H1 (cell line): ENCODE data around the gene TMEM89. TPM values are rescaled to one million over a fixed set of nuclear protein-coding genes. Genes with fewer than 3 reads are reported as not detected.

Experiments
- CTCF ChIA-PET: fragments of 300-600 bp; sonication (Branson Sonifier 250); formaldehyde crosslinking; loops from one replicate; lab custom pipeline; 2021; ENCODE audit not compliant: partially characterized antibody; lab: Charles Lee
- POLR2A ChIA-PET: fragments of 300-600 bp; sonication (Branson Sonifier 250); formaldehyde crosslinking; loops from one replicate; lab custom pipeline; 2021; ENCODE audit warnings: inconsistent platforms; ENCODE audit not compliant: partially characterized antibody; lab: Charles Lee
- DNase-seq, 2 experiments: peaks; one replicate each; pipeline versions ENCODE4 v3.0.0 to v3.0.0-alpha.2; 2010 to 2022; ENCODE audit warnings: low spot score in 2 of 2, low read depth in 1 of 2, mixed read lengths in 1 of 2
- FAIRE-seq: peaks from 2 replicates; lab custom pipeline; 2011; peaks lifted over from hg19 to GRCh38; lab: Jason Lieb, UNC
- H2AFZ ChIP-seq: 2 replicates; pipeline ENCODE4 v1.8.1; 2012; ENCODE audit warnings: low read length, inconsistent platforms
- H2AK5ac ChIP-seq: 2 replicates; pipeline ENCODE4 v1.6.1; 2013; ENCODE audit warnings: low read depth, low read length
- H2BK120ac ChIP-seq: replicated peaks from 2 replicates; pipeline ENCODE3; 2013; ENCODE audit warnings: low read depth, low read length, inconsistent platforms
- H2BK12ac ChIP-seq: 2 replicates; pipeline ENCODE4 v1.6.1; 2013; ENCODE audit warnings: low read depth, low read length
- H2BK15ac ChIP-seq: 2 replicates; pipeline ENCODE4 v1.6.1; 2013; ENCODE audit warnings: low read length
- H2BK20ac ChIP-seq: 2 replicates; pipeline ENCODE4 v1.6.1; 2013; ENCODE audit warnings: low read length
- H2BK5ac ChIP-seq: 2 replicates; pipeline ENCODE4 v1.6.1; 2013; ENCODE audit warnings: low read depth, low read length
- H3K14ac ChIP-seq: 2 replicates; pipeline ENCODE4 v1.6.1; 2013; ENCODE audit warnings: inconsistent platforms; ENCODE audit not compliant: insufficient read length
- H3K18ac ChIP-seq: 2 replicates; pipeline ENCODE4 v1.6.1; 2013; ENCODE audit warnings: low read length; ENCODE audit errors: extremely low read depth
- H3K23ac ChIP-seq: 2 replicates; pipeline ENCODE4 v1.6.1; 2013; ENCODE audit warnings: inconsistent platforms; ENCODE audit not compliant: insufficient read length
- H3K23me2 ChIP-seq: 2 replicates; pipeline ENCODE4 v1.6.1; 2013; ENCODE audit warnings: low read depth, low read length
- H3K27ac ChIP-seq: 2 replicates; pipeline ENCODE4 v1.6.1; 2011; ENCODE audit warnings: low read depth, low read length, inconsistent platforms
- H3K27me3 ChIP-seq, 4 experiments: replicated peaks in 1 of 4; 1 replicate in 1 of 4; 2 replicates in 3 of 4; pipeline versions ENCODE4 v1.6.1 to v1.8.1; 2011 to 2013; ENCODE audit warnings: low read length in 3 of 4, mild to moderate bottlenecking in 3 of 4, inconsistent platforms in 2 of 4, mixed read lengths in 2 of 4, moderate library complexity in 1 of 4; ENCODE audit not compliant: control insufficient read depth in 3 of 4, insufficient read depth in 3 of 4; ENCODE audit errors: extremely low read depth in 1 of 4
- H3K36me3 ChIP-seq, 4 experiments: 2 replicates each; pipeline versions ENCODE4 v1.6.1 to v1.8.1; 2011 to 2013; ENCODE audit warnings: mild to moderate bottlenecking in 4 of 4, low read length in 3 of 4, moderate library complexity in 2 of 4, control low read depth in 1 of 4, inconsistent platforms in 1 of 4; ENCODE audit not compliant: insufficient read depth in 4 of 4, control insufficient read depth in 2 of 4
- H3K4ac ChIP-seq: replicated peaks from 2 replicates; pipeline ENCODE3; 2013; ENCODE audit warnings: low read length, low read depth, mixed read lengths, inconsistent platforms; ENCODE audit not compliant: insufficient read length
- H3K4me1 ChIP-seq, 4 experiments: replicated peaks in 1 of 4; 1 replicate in 1 of 4; 2 replicates in 3 of 4; pipeline versions ENCODE4 v1.6.1 to v1.8.1; 2011 to 2013; ENCODE audit warnings: low read length in 3 of 4, inconsistent platforms in 2 of 4, mixed read lengths in 1 of 4; ENCODE audit not compliant: insufficient read depth in 4 of 4, control insufficient read depth in 3 of 4
- H3K4me2 ChIP-seq, 2 experiments: 2 replicates each; pipeline versions ENCODE4 v1.6.1 to v1.8.1; 2011 to 2013; ENCODE audit warnings: low read depth in 2 of 2, low read length in 2 of 2, control low read depth in 1 of 2, inconsistent platforms in 1 of 2, mild to moderate bottlenecking in 1 of 2; ENCODE audit not compliant: insufficient read depth in 1 of 2
- H3K4me3 ChIP-seq, 4 experiments: fragments of 200-600, 300-600 bp in 1 of 4; sonication (generic), shearing (Covaris generic), sonication (Bioruptor Twin) in 1 of 4; 2 replicates each; pipeline versions ENCODE4 v1.5.1 to v1.8.1; 2011 to 2016; ENCODE audit warnings: low read length in 4 of 4, low read depth in 3 of 4, control low read depth in 2 of 4, inconsistent platforms in 2 of 4, mild to moderate bottlenecking in 2 of 4, mixed read lengths in 1 of 4, moderate library complexity in 1 of 4; ENCODE audit not compliant: insufficient read depth in 2 of 4; ENCODE audit errors: extremely low read depth in 1 of 4
- H3K56ac ChIP-seq: replicated peaks from 2 replicates; pipeline ENCODE3; 2013; ENCODE audit warnings: low read depth, mild to moderate bottlenecking, mixed read lengths, low read length, inconsistent platforms; ENCODE audit not compliant: insufficient read length
- H3K79me1 ChIP-seq: 2 replicates; pipeline ENCODE4 v1.6.1; 2013; ENCODE audit warnings: low read depth, low read length, control low read depth
- H3K79me2 ChIP-seq, 2 experiments: 2 replicates each; pipeline versions ENCODE4 v1.6.1 to v1.8.1; 2012 to 2013; ENCODE audit warnings: low read length in 2 of 2, mild to moderate bottlenecking in 2 of 2, inconsistent platforms in 1 of 2; ENCODE audit not compliant: insufficient read depth in 2 of 2, control insufficient read depth in 1 of 2
- H3K9ac ChIP-seq, 4 experiments: replicated peaks in 1 of 4; 1 replicate in 1 of 4; 2 replicates in 3 of 4; pipeline versions ENCODE4 v1.6.1 to v1.8.1; 2011 to 2013; ENCODE audit warnings: low read depth in 3 of 4, low read length in 3 of 4, control low read depth in 2 of 4, mild to moderate bottlenecking in 2 of 4, moderate library complexity in 2 of 4, inconsistent platforms in 1 of 4; ENCODE audit errors: extremely low read depth in 1 of 4
- H3K9me3 ChIP-seq, 2 experiments: 2 replicates each; pipeline versions ENCODE4 v1.6.1 to v1.8.1; 2012 to 2013; ENCODE audit warnings: mild to moderate bottlenecking in 2 of 2, moderate library complexity in 2 of 2, control low read depth in 1 of 2, inconsistent platforms in 1 of 2, low read depth in 1 of 2, low read length in 1 of 2, mixed read lengths in 1 of 2; ENCODE audit not compliant: insufficient read depth in 2 of 2
- H4K20me1 ChIP-seq, 2 experiments: replicated peaks in 1 of 2; 2 replicates each; pipeline versions ENCODE3 to v1.8.1; 2011 to 2013; ENCODE audit warnings: inconsistent platforms in 2 of 2, low read length in 2 of 2, mild to moderate bottlenecking in 1 of 2; ENCODE audit not compliant: insufficient read depth in 2 of 2, control insufficient read depth in 1 of 2
- H4K5ac ChIP-seq: 2 replicates; pipeline ENCODE4 v1.6.1; 2013; ENCODE audit warnings: low read length, low read depth, mixed read lengths, inconsistent platforms; ENCODE audit not compliant: insufficient read length
- H4K8ac ChIP-seq: 2 replicates; pipeline ENCODE4 v1.8.0; 2013; ENCODE audit warnings: mild to moderate bottlenecking, moderate library complexity, low read length, inconsistent platforms; ENCODE audit not compliant: insufficient read depth; ENCODE audit errors: extremely low read depth
- H4K91ac ChIP-seq: replicated peaks from 2 replicates; pipeline ENCODE3; 2013; ENCODE audit warnings: low read length, mixed read lengths, inconsistent platforms; ENCODE audit not compliant: insufficient read length
- EP300 ChIP-seq, 2 experiments: IDR thresholded peaks; 1 replicate in 1 of 2; 2 replicates in 1 of 2; pipeline ENCODE4 v1.6.1; 2011 to 2012; ENCODE audit warnings: low read depth in 2 of 2, low read length in 2 of 2, mild to moderate bottlenecking in 2 of 2, borderline replicate concordance in 1 of 2, inconsistent platforms in 1 of 2, moderate library complexity in 1 of 2
- JUND ChIP-seq: IDR thresholded peaks from 2 replicates; pipeline ENCODE4 v1.6.1; 2011; ENCODE audit warnings: mild to moderate bottlenecking, improper control_type of control experiment, low read length
- WGBS, 2 experiments: shearing (Covaris generic) in 1 of 2; methylation state at CpG; one replicate each; pipeline versions ENCODE4 v1.1.6 to v1.1.7; 2013 to 2015; ENCODE audit warnings: low lambda C conversion rate in 2 of 2, mixed read lengths in 2 of 2, inconsistent platforms in 1 of 2, low coverage in 1 of 2, missing lambda C conversion rate in 1 of 2; ENCODE audit not compliant: insufficient replicate concordance in 2 of 2, insufficient coverage in 1 of 2, insufficient read length in 1 of 2; ENCODE audit errors: extremely low coverage in 1 of 2, missing lambda C conversion rate in 1 of 2; 5-methylcytosine and 5-hydroxymethylcytosine counted together
- polyA plus RNA-seq, 7 experiments: library from polyadenylated mRNA; depleted of rRNA in 3 of 7; stranded (reverse) in 5 of 7; unstranded in 2 of 7; fragments of >200 nt in 5 of 7; fragments of 200-250 nt in 2 of 7; gene quantifications; 1 replicate in 5 of 7; 2 replicates in 1 of 7; 4 replicates in 1 of 7; pipeline versions ENCODE4 v1.2.1 to v1.2.3, GENCODE V29; 2011 to 2013; ENCODE audit warnings: missing spikeins in 2 of 7, mixed read lengths in 2 of 7
- total RNA-seq: library from RNA; stranded (reverse); fragmentation: NEBNext Ultra II Directional; extraction: Animal tissue kit (Norgen Biotek cat#: 25700); gene quantifications from 2 replicates; pipeline ENCODE4 v1.2.1, GENCODE V29; 2021

TMEM89 gene
- total and polyA plus RNA-seq, 2 of the 8 experiments (the other 6 are each of a cell fraction or from before 2014, with no cell fraction given), result not detected

- Histone ChIP-seq H2BK12ac (peak overlapping the region; percentile 39; the same call in 1 of the 2 replicates), H3K27ac (no peak overlapping the region), H3K4me2 (peak overlapping the region; percentile 69 to 89), H3K4me1 (peaks cover 3 to 18% (median 15%) of the 10 kb centered on the region in 4 experiments; a peak in 6 of 7 replicates), H3K23me2 (peaks cover 1% of the 10 kb centered on the region; the same call in 1 of the 2 replicates), H3K9me3 (no peaks in the 10 kb centered on the region), H2BK5ac (peak overlapping the region; percentile 75), H2AFZ (no peak overlapping the region), H2BK15ac (no peak overlapping the region), H3K79me1 (no peaks in the 10 kb centered on the region), H3K4me3 (peak overlapping the region in 2 of 4 experiments; percentile 15 to 57; a peak in 3 of 8 replicates), H4K91ac (no peak overlapping the region), H2BK20ac (no peak overlapping the region), H3K56ac (no peak overlapping the region), H3K18ac (no peak overlapping the region; the same call in 1 of the 2 replicates), H4K20me1 (peaks cover 0 to 23% of the 10 kb centered on the region in 2 experiments), H3K23ac (no peak overlapping the region), H3K4ac (no peak overlapping the region), H3K79me2 (no peaks in the 10 kb centered on the region), H3K14ac (no peak overlapping the region), H2AK5ac (0 out of 2 replicates have a peak overlapping the region, but pooled peaks have one; percentile 53), H3K27me3 (peaks cover 0 to 6% (median 0%) of the 10 kb centered on the region in 4 experiments; a peak in 4 of 7 replicates), H4K8ac (no peak overlapping the region; the same call in 1 of the 2 replicates), H4K5ac (no peak overlapping the region), H3K9ac (no peak overlapping the region; a peak in 1 of 7 replicates), H3K36me3 (peaks cover 19 to 24% (median 20%) of the 10 kb centered on the region in 4 experiments), H2BK120ac (no peak overlapping the region)
- WGBS, 2 experiments, result 60% methylated on average over 10 of the region's 10 CpGs; no CpG with 5 or more reads in 1 of the 2 experiments
- POLR2A ChIA-PET, result interaction anchor here (0.7 to 5.1 kb wide), 13 partner anchors 9 to 166 kb away, joined by 3 to 23 read pairs (median 6); partner anchors contain the start of genes CELSR3, PFKFB4, PLXNB1 and SLC26A6
- FAIRE-seq (no peak), DNase-seq (peak; percentile 59 to 80)
- CTCF ChIA-PET, result interaction anchor here (0.6 to 1.3 kb wide), 2 partner anchors 11 to 37 kb away, joined by 3 to 6 read pairs; no protein-coding TSS in a partner anchor
- TF ChIP-seq JUND, result peak; percentile 76
- no peak for TF ChIP-seq EP300 (IDR thresholded peaks at IDR 0.05; ENCODE audit: borderline replicate concordance in 1 of 2, low read depth in 2 of 2, low read length in 2 of 2)
Measured at GRCh38 chr3:48595526-48596121, 25.9 kb downstream of the TMEM89 start.
